LoVo (cell line): ENCODE data around the gene DTX4.

ENCODE experiments used
- DNase-seq: peaks from one replicate; pipeline ENCODE4 v3.0.0-alpha.2; 2016; ENCODE audit warnings: low spot score

DTX4 gene

DNA sequence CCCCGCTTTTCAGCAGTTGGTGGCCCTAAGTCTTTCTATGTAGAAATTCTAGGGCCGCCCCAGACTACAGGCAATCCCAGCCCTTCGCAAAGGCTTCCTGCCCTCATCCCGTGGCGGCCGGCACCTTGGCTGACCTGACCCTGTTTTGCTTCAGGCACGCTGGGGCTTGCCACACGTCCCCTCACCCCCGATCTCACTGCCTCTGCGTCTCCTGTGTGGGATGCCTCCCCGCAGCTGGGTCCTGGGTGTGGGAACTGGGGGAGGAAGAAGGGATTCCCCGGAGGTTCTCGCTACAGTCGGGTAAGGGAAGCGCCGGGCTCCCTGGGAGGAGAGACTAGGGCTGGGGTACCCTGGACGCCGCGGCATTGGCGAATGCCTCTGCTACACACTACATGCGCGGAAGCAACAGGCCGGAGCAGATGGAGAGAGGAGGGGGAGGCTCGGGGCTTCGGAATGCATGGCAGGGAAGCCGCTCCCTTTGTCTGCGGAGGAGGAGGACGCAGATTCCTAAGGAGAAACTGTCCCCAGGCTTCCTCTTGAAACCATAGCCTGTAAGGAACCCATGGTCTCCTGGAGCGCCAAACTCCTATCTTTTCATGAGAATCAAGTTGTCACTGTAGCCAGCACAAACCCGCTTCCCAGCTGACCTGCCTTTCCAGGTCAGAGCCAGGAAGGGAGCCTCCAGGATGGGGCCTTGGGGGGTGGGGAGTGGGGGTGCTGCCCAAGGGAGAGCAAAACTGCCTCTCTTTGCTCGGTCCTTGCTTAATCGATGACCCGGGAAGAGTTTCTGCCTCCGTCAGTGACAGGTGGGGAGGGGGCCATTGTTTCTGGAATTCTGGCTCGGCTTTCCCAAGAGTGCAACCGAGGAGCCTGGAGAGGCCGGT is 1.4 kb downstream of the DTX4 start:
- DNase-seq: peak; percentile 41

DNA sequence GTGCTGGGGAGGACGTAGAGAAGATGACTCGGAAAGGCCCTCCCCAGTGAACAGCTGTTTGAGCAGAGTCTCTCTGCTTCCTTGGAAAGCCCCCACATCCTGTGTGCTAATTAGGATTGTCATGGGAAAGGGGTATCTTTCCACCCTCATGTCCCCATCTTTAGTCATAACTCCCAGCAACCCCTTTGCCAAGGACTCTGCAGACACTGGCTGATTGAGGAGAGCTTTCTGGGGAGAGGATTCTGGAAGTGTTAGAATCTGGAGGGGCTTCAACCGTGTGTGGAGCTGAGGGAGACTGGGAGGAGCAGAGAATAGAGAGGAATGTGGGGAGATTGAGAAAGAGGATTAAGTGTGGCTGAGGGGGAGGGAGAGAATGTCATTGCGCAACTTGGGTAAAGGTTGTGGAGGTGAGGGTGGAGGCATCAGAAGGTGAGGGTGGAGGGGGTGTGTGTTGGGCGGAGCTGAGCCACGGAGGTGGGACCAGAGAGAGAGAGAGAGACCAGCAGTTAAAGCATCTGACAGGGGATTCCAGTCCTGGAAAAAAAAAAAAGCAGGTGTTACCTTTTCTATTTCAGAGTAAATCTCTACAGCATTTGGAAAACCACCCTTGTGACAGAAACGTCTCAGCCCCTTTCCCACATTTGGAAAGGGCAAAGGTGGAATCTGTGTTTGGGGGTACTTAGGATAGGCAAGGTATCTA is 2.2 kb downstream of the DTX4 start:
- DNase-seq: peak; percentile 81

DNA sequence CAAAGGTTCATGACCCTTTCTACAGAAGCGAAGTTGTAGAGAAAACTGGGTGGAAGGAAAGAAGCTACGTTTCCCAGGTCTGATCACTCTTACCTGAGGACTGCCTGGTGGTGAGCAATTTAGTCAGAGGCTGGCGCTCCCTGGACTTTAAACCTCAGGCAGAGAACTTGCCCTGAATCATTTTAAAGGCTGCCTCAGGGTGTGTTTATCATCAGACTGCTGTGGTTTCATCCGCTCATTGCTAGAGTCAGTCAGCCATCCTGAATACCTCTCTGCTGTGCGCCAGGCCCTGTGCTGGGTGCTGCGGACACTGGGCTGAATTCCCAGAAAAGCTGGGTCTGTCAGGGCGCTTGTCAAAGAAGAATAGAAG is 2.7 kb downstream of the DTX4 start:
- peak; percentile 84 for DNase-seq

DNA sequence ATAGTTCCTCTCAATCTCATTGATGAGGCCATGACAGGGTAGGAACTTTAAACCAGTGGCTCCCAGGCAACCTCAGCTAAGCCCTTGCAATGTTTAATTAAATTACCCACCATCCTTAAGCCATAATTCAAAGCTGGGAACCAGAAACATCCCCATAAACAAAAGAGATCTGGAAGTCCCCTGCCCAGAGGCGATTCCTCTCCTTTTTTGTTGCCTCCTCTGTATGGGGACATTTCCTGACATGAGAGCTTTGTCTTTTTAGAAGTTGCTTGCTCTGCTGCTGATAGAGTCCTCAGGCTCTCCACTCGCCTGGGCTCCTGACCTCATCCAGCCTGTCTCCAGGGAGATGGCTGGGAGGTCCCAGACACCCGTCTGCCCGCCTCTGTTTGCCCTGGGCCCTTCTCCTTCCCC is 3.2 kb downstream of the DTX4 start:
- DNase-seq: no peak

GRCh38 chr11:59176330-59176729 is 4.4 kb downstream of the DTX4 start:
- no peak for DNase-seq

GRCh38 chr11:59178402-59178801 is 6.5 kb downstream of the DTX4 start:
- DNase-seq: no peak

DNA sequence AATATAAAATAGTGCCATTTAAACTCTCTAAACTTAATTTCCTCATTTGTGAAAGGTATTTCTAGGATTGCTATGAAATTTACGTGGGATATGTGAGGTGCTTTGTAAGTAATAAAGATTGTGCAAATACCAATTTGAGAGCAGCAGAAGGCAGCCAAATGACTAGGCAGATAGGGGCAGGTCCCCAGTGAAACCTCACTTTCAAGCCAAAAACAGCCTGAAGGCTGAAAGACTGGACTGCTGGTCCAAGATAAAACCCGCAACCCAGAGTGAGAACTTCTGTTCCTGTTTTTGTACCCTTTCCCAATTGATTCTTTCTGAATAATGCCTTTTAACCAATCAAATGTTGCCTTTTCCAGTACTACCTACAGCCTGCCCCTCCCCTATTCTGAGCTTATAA is 7.2 kb downstream of the DTX4 start:
- no peak for DNase-seq

DNA sequence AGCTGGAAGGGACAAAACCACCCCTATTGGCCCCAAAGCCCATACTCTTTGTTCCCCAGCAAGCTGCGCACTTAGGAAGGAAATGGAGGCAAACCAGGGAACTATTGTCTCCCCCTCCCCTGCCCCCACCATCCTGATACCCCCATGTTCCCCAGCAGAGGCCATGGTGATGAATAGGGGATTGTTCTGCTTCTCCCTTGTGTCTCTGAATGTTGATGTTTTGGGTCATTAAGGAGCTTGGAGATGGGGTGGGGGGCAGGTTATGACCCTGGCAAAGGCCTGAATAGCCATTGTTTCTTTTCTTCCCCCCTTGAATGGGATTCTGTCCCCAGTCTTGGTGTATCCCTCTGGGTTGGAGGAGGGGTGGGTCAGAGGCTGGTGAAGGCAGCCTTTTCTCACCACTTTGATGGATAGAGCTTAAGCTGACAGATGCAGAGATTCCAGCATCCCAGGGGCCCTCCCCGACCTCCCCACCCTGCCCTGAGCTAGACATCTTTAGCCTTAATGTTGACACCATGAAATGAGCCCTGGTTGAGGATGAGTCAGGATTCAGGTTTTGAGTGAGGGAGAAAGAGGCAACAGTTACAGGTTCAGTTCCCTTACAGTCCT is 8.3 kb downstream of the DTX4 start:
- DNase-seq: no peak

DNA sequence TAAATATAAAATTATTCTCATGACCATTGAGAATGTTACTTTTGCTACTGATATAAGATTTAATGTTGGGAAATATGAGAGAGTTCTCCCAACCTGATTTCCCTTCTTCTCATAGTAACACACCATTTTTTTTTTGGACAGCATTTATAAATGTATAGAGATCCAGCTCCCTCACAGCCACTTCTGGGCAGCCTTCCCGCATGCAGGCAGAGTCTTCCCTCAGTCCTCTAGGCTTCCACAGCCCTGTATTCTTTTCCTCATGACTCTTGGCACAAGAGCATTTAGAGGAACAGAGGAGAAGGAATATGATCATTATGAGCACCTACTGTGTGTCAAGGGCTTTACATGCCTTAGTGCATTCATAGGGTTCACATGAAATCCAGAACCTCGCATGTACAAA is 9.0 kb downstream of the DTX4 start:
- DNase-seq: no peak

- no peak for DNase-seq
These were observed 10.0 kb downstream of the DTX4 start for GRCh38 chr11:59181746-59182456.

- peak; percentile 18 for DNase-seq
These were observed 10.7 kb downstream of the DTX4 start for GRCh38 chr11:59182457-59183151.

DNA sequence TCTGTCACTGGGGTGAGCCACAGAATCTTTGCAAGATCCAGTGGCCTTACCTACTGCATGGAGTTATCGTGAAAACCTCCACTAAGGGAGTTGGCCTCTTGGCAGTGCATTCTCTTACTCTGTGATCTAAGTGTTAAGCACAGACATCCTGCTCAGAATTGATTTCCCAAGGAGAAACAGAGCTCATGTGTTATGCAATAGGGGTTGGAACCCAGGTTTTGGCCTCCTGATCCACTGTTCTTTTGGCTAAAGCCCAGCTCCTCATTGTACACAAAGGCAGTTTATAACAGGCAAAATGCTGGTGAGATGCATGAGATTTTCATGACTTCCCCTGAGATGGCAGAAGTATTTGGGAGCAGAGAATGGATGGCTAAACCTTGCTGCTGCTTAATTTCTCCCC is 11.8 kb downstream of the DTX4 start:
- DNase-seq: no peak

- DNase-seq: no peak
These were observed 12.9 kb downstream of the DTX4 start for GRCh38 chr11:59184691-59185339.

- DNase-seq: peak; percentile 25
These were observed 13.5 kb downstream of the DTX4 start for GRCh38 chr11:59185386-59185945.

- DNase-seq: peak; percentile 88
These were observed 14.2 kb downstream of the DTX4 start for GRCh38 chr11:59186130-59186594.

DNA sequence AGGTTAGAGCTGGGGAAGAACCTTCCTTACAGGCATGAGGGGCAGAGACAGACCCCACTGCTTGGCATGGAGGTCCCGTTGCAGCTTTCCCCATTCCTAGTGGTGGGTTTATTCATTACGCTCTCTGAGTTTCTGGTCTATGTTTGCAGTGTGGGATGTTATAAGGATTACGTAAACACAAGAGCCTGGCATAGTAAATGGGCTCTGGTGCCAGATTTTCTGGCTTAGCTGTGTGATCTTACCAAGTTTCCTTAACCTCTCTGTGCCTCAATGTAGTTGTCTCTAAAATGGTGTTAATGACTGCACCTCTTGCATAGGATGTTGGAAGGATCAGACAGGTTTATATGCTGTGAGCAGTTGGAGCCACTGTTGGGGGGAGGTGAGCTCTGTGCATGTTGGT is 15.1 kb downstream of the DTX4 start:
- DNase-seq: no peak

- DNase-seq: no peak
These were observed 15.7 kb downstream of the DTX4 start for GRCh38 chr11:59187587-59187986.

GRCh38 chr11:59188954-59189353 is 17.0 kb downstream of the DTX4 start:
- DNase-seq: no peak

DNA sequence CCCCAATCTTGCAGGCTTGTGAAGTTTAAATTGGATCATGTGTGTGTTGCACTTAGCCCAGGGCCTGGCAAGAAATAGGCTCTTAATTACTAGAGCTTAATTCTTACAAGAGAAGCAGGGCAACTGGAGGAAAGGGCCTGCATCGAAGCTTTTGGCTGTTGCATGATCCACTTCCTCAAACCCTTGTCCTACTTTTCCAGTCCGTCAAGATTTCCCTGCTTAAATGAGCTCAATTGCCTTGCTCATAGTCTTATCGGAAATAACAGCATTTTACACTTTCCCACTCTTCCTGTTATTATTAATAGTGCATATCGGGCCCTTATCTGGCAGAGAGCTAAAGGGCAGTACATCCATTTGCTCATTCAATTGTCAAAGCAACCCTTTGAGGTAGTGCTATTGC is 18.1 kb downstream of the DTX4 start:
- no peak for DNase-seq

- DNase-seq: no peak
These were observed 19.2 kb downstream of the DTX4 start for GRCh38 chr11:59191095-59191494.

DNA sequence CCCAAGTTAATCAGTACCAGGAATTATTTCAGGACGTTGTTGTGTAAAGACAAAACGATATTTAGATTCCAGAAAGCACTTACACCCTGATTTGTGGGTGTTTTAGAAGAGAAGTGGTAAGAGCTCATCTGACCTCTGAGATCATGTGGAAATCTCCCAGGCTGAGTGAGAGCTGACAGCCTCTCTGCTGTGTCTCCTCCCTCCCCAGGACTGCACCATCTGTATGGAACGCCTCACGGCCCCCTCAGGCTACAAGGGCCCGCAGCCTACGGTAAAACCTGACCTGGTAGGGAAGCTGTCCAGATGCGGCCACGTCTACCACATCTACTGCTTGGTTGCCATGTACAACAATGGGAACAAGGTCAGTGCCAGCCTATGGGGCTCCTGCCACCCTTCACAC is 20.0 kb downstream of the DTX4 start:
- DNase-seq: no peak
